OCI-LY3 (cell line): Measurements from ENCODE around the gene ZDBF2.

Experiments used
- CTCF ChIP-seq: fragments of 200-600, 300-600 bp; sonication (generic); IDR thresholded peaks from 2 replicates; pipeline ENCODE4 v1.5.1; 2014; ENCODE audit warnings: antibody characterized with exemption, low read length, low read depth
- EZH2phosphoT487 ChIP-seq: fragments of 200-600 bp; shearing (Covaris generic); IDR thresholded peaks from 2 replicates; pipeline ENCODE4 v1.6.1; 2018; ENCODE audit warnings: antibody characterized with exemption, mixed run types, low read depth

GRCh38 chr2:206230060-206230762 lies 44.3 kb upstream of the ZDBF2 start:
- TF ChIP-seq CTCF (no peak), EZH2phosphoT487 (no peak)
